ENCODE data around the gene P3H4. TPM values are rescaled to one million over a fixed set of nuclear protein-coding genes. Genes with fewer than 3 reads are reported as not detected.

P3H4 gene
- total and polyA plus RNA-seq, 10 of the 15 experiments (the other 5 are each of a cell fraction or from before 2014, with no cell fraction given), result 0.32 to 1.1 (median 0.64) TPM; not detected in 1

DNA sequence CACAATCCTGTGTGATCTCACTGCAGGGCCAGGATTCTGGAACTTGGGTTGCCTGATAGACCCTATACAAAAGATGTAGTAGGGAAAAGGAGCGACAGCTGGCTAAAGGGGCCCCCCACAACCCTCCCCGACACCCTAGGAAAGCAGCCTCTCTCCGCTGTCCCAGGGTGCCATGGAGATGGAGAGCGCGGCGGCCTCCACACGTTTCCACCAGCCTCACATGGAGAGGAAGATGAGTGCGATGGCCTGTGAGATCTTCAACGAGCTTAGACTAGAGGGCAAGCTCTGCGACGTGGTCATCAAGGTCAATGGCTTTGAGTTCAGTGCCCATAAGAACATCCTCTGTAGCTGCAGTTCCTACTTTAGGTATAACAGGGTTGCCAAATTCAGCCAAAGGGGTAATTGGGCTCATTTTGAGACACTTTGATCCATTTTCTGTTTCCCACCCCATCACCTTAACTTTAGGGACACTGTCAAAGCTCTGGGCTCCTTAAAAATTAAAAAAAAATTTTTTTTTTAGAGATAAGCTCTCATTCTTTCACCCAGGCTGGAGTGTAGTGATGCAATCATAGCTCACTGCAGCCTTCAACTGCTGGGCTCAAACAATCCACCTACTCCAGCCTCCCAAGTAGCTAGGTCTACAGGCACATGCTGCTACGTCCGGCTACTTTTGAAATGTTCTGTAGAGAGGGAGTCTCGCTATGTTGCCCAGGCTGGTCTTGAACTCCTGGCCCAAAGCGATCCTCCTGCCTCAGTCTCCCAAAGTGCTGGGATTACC lies 26.2 kb upstream of the P3H4 start, which contains the start of gene KLHL10 (continued):
- no peak for TF ChIP-seq NFYA (IDR thresholded peaks at IDR 0.05; ENCODE audit: borderline replicate concordance, low read depth, low read length)
- TF ChIP-seq, protein P1, sequence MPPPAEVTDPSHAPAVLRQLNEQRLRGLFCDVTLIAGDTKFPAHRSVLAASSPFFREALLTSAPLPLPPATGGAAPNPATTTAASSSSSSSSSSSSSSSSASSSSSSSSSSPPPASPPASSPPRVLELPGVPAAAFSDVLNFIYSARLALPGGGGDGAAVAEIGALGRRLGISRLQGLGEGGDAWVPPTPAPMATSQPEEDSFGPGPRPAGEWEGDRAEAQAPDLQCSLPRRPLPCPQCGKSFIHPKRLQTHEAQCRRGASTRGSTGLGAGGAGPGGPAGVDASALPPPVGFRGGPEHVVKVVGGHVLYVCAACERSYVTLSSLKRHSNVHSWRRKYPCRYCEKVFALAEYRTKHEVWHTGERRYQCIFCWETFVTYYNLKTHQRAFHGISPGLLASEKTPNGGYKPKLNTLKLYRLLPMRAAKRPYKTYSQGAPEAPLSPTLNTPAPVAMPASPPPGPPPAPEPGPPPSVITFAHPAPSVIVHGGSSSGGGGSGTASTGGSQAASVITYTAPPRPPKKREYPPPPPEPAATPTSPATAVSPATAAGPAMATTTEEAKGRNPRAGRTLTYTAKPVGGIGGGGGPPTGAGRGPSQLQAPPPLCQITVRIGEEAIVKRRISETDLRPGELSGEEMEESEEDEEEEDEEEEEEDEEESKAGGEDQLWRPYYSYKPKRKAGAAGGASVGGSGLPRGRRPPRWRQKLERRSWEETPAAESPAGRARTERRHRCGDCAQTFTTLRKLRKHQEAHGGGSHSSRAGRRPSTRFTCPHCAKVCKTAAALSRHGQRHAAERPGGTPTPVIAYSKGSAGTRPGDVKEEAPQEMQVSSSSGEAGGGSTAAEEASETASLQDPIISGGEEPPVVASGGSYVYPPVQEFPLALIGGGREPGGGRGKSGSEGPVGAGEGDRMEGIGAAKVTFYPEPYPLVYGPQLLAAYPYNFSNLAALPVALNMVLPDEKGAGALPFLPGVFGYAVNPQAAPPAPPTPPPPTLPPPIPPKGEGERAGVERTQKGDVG (CRISPR knock-in tag; IDR thresholded peaks at IDR 0.05), result no peak
- TF ChIP-seq, protein P2, sequence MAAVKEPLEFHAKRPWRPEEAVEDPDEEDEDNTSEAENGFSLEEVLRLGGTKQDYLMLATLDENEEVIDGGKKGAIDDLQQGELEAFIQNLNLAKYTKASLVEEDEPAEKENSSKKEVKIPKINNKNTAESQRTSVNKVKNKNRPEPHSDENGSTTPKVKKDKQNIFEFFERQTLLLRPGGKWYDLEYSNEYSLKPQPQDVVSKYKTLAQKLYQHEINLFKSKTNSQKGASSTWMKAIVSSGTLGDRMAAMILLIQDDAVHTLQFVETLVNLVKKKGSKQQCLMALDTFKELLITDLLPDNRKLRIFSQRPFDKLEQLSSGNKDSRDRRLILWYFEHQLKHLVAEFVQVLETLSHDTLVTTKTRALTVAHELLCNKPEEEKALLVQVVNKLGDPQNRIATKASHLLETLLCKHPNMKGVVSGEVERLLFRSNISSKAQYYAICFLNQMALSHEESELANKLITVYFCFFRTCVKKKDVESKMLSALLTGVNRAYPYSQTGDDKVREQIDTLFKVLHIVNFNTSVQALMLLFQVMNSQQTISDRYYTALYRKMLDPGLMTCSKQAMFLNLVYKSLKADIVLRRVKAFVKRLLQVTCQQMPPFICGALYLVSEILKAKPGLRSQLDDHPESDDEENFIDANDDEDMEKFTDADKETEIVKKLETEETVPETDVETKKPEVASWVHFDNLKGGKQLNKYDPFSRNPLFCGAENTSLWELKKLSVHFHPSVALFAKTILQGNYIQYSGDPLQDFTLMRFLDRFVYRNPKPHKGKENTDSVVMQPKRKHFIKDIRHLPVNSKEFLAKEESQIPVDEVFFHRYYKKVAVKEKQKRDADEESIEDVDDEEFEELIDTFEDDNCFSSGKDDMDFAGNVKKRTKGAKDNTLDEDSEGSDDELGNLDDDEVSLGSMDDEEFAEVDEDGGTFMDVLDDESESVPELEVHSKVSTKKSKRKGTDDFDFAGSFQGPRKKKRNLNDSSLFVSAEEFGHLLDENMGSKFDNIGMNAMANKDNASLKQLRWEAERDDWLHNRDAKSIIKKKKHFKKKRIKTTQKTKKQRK (IDR thresholded peaks at IDR 0.05; ENCODE audit: low read depth, low read length), result no peak

All from GM12878 (cell line).